NCI-H1694 treated with DMSO at 0.1 percent for 48 hours (cell line): ENCODE results near the gene ARHGAP11B.
"Not testable (repeated sequence)": the region's sequence is repeated elsewhere in the genome, so short reads cannot be mapped to it uniquely, and the experiment has no call there.

ENCODE experiments used
- DNase-seq: peaks from one replicate; lab custom pipeline; 2025; lab: John Stamatoyannopoulos, UW

Gene ARHGAP11B

DNA sequence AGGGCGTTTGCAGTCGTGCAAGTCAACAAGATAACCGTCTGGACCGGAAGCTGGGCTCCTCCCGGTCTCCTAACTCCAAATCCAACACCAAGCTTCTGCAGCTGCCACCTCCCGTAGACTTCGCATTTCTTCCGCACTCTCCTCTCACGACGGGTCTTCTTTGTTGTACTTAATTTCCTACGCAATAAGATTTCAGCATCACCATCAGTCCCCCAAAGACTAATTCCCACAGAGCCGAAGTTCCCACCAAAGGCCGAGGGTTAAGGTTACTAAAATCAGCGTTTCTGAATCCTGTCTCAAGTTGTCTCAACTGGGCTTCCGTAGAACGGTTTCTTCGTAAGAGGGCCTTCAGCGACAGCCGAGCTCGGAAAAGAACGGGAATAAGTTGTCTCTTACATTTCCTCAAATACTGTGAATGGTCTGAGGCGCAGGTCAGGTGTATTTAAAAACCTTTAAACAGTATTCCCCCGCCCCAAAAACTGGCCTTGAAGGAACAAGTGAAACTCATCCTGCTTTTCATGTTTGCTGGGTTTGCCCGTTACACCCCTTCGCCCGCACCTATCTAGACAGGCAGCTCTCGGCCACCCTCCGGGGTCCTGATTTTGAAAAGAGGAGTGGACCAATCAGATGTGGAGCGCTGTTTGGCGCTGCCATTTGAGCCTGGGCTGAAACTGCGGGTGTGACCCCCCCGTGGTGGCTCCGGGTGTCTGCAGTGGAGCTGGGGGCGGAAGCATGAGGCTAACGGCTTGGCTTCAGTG is at the start of gene ARHGAP11B:
ARHGAP11B (plus strand) TSS at position 693 of the 758 bp plus-strand sequence.
- not testable (repeated sequence) for DNase-seq

- not testable (repeated sequence) for DNase-seq
Observed at GRCh38 chr15:30579394-30579970, 46.4 kb upstream of the ARHGAP11B start.

- not testable (repeated sequence) for DNase-seq
Observed at GRCh38 chr15:30580716-30581115, 45.2 kb upstream of the ARHGAP11B start.

DNA sequence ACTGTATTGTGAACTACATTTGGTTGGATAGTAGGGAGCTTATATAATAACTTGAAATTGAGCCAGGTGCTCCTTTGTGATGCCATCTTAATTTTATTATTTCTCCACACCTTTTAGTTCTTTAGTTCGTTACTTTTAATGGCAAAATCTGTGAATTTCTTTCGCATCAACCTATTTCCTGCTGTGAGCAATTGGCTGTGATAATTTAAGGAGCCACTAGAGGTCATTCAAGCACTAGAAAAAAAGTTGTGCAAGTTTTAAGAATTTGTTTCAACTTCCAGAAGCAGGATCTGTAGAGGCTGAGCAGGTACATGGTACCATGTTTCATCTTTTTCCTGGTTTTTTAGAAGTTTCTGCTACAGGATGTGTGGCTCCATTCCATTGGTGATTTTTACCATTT is 27.0 kb upstream of the ARHGAP11B start:
- not testable (repeated sequence) for DNase-seq

GRCh38 chr15:30603796-30604195 is 22.1 kb upstream of the ARHGAP11B start, which contains the start of gene GOLGA8H:
Gene GOLGA8H (plus strand): TSS chr15:30604028. CDS start chr15:30604126, 98 bp downstream.
- DNase-seq, result not testable (repeated sequence)

- DNase-seq, result not testable (repeated sequence)
Observed at GRCh38 chr15:30612271-30612670, 13.7 kb upstream of the ARHGAP11B start.

- DNase-seq, result not testable (repeated sequence)
Observed at GRCh38 chr15:30621342-30621741, 4.6 kb upstream of the ARHGAP11B start.

DNA sequence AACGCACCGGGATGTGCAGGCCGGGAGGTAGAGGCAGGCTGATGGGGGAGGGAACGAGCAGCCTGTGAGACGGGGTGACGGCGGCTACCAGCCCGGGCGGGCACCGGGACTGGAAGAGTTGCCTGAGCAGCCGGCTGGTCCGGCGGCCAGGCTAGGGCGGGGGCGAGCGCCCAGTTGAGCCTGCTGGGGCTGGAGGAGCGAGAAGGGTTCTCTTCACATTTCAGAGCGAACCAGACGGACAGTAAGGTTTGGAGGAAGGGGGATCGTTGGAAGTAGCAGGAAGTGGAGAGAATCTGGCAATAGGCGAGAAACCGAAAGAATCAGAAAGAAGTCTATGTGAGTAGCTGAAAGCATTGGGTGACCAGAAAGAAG is 252 bp downstream of the ARHGAP11B start:
- not testable (repeated sequence) for DNase-seq

DNA sequence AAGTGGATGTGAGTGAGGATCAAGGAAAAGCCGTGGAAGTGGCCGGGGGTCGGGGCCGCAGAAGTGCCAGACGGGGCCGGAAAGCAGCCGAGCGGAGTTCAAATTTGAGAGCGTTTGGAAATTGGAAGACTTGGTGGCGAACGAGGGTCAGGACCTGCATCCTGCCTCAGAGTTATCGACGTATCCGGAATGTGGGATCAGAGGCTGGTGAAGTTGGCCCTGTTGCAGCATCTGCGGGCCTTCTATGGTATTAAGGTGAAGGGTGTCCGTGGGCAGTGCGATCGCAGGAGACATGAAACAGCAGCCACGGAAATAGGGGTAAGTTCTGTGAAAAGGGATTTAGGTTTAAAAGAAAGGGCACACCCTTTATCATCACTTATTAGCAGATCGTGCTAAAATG is 704 bp downstream of the ARHGAP11B start:
- not testable (repeated sequence) for DNase-seq

- no peak for DNase-seq
Observed at GRCh38 chr15:30650012-30650929, 24.3 kb downstream of the ARHGAP11B start.

DNA sequence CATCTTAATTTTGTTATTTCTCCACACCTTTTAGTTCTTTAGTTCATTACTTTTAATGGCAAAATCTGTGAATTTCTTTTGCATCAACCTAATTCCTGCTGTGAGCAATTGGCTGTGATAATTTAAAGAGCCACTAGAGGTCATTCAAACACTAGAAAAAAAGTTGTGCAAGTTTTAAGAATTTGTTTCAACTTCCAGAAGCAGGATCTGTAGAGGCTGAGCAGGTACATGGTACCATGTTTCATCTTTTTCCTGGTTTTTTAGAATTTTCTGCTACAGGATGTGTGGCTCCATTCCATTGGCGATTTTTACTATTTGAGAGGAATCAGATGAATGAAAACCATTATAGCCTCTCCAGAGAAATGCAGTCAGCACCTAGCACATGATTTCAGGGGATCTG is 35.2 kb downstream of the ARHGAP11B start:
- DNase-seq, result not testable (repeated sequence)

GRCh38 chr15:30669621-30670020 is 43.7 kb downstream of the ARHGAP11B start:
- not testable (repeated sequence) for DNase-seq

GRCh38 chr15:30670056-30670455 is 44.1 kb downstream of the ARHGAP11B start:
- no peak for DNase-seq

GRCh38 chr15:30671309-30671708 is 45.4 kb downstream of the ARHGAP11B start:
- no peak for DNase-seq

- DNase-seq, result no peak
Observed at GRCh38 chr15:30675126-30675525, 49.2 kb downstream of the ARHGAP11B start.

DNA sequence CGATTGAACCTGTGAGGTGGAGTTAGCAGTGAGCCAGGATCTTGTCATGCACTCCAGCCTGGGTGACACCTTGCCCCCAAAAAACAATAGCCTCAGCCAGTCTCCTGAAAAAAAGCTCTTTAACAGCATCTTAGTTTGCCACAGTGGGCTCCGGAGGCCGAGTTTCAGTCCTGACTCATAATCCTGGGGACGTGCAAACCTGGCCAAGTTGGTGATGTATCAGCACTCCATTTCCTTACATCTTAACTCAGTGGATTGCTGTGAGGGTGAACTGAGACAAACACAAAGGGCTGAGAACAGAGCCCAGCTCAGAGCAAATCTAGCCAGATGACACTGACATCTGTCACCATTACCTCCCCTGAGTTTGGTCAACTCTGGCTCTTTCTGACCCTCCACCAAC is 50.0 kb downstream of the ARHGAP11B start:
- DNase-seq, result not testable (repeated sequence)

DNA sequence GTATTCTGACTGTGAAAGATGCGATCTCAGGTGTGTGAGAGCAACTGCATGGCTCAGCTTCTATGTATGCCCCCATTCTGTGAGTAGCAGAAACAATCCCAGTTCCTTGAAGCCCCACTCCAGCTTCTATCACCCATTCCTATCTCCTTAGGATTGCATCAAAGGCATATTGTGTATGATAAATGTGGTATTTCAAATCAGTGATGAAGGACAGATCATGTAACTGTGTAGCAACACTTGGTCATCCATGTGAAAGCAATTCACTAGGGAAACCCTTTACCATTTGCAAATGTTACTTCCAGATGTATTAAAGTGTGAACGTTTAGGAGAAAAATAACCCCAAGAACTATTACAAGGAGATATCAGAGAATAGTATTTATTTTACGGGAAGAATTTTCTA is 55.1 kb downstream of the ARHGAP11B start:
- DNase-seq, result not testable (repeated sequence)

DNA sequence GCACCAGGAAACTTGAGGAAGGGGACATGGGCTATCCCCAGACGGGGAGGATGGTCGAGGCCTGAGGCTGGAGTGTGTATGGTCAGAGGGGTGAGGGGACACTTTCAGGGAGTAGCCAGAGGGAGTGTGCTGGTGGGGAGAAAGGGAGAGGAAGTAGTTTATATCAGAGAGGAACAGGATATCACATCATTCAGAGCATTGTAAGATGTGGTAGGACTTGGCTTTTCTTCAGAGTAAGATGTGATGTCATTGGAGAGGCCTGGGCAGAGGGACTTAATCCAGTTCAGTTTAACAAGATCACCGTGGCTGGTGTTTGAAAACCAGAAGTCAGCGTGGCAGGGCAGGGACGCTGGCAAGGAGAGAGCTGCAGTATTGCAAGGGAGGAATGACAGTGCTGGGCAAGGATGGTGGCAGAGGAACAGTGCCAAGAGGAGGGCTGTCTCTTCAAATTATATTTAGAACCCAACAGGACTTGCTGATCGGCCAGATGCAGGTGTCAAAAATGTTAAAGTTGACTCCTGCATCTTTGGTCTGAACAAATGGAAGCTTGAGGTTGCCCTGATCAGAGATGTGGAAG is 59.9 kb downstream of the ARHGAP11B start:
- DNase-seq, result not testable (repeated sequence)

- DNase-seq, result not testable (repeated sequence)
Observed at GRCh38 chr15:30686651-30687050, 60.7 kb downstream of the ARHGAP11B start.
